ENCODE data around the gene CPT1C.

The CPT1C gene

DNA sequence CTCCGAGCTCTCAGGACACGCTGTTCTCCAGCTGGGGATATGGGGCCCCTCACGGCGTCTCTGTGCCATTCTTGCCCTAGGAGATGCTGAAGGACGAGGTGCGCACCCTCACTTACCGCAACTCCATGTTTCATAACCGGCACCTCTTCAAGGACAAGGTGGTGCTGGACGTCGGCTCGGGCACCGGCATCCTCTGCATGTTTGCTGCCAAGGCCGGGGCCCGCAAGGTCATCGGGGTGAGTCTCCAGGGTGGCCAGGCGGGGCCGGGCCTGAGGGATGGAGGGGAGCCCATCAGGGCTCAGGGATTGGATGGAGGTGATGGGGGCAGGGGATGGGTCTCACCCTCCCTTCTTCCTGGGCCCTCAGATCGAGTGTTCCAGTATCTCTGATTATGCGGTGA, 9.1 kb upstream of the CPT1C start:
- TF ChIP-seq TAF1 (IDR thresholded peaks at IDR 0.05; ENCODE audit: borderline replicate concordance, insufficient read depth, low read length) (no peak), FOXP2 (optimal IDR thresholded peaks at IDR 0.05; ENCODE audit: borderline replicate concordance, extremely low read depth, extremely low read length, insufficient read depth) (no peak), POLR2AphosphoS5 (IDR thresholded peaks at IDR 0.05; ENCODE audit: low read depth, low read length) (no peak), SIN3A (IDR thresholded peaks at IDR 0.05; ENCODE audit: borderline replicate concordance, insufficient read depth, low read length) (no peak)
- TF ChIP-seq, protein P1, sequence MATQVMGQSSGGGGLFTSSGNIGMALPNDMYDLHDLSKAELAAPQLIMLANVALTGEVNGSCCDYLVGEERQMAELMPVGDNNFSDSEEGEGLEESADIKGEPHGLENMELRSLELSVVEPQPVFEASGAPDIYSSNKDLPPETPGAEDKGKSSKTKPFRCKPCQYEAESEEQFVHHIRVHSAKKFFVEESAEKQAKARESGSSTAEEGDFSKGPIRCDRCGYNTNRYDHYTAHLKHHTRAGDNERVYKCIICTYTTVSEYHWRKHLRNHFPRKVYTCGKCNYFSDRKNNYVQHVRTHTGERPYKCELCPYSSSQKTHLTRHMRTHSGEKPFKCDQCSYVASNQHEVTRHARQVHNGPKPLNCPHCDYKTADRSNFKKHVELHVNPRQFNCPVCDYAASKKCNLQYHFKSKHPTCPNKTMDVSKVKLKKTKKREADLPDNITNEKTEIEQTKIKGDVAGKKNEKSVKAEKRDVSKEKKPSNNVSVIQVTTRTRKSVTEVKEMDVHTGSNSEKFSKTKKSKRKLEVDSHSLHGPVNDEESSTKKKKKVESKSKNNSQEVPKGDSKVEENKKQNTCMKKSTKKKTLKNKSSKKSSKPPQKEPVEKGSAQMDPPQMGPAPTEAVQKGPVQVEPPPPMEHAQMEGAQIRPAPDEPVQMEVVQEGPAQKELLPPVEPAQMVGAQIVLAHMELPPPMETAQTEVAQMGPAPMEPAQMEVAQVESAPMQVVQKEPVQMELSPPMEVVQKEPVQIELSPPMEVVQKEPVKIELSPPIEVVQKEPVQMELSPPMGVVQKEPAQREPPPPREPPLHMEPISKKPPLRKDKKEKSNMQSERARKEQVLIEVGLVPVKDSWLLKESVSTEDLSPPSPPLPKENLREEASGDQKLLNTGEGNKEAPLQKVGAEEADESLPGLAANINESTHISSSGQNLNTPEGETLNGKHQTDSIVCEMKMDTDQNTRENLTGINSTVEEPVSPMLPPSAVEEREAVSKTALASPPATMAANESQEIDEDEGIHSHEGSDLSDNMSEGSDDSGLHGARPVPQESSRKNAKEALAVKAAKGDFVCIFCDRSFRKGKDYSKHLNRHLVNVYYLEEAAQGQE (IDR thresholded peaks at IDR 0.05; ENCODE audit: insufficient read depth in 1 of 2, low read depth in 2 of 2, low read length in 2 of 2): no peak

DNA sequence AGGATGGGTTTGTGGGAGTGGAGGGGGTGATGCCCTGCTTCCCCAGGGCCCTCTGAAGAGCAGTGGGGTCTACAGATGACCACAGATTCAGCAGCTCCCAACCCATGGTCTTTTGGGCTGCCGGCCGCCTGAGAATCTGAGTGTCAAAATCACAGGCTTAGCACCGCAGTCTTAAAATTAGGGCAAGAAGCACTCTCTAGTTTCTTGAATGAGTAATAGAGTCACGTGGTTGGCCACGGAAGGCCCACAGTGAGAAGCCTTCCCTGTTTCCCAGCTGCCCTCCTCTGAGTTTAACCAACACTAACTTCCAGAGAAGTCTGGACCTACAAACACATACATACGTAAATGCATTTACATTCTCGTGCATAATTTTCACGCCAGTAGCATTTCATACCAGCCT, 8.6 kb upstream of the CPT1C start:
- TF ChIP-seq, protein P1 (IDR thresholded peaks at IDR 0.05; ENCODE audit: insufficient read depth in 1 of 2, low read depth in 2 of 2, low read length in 2 of 2): no peak
- no peak for TF ChIP-seq FOXP2 (optimal IDR thresholded peaks at IDR 0.05; ENCODE audit: borderline replicate concordance, extremely low read depth, extremely low read length, insufficient read depth)
- no peak for TF ChIP-seq SIN3A (IDR thresholded peaks at IDR 0.05; ENCODE audit: borderline replicate concordance, insufficient read depth, low read length)
- no peak for TF ChIP-seq TAF1 (IDR thresholded peaks at IDR 0.05; ENCODE audit: borderline replicate concordance, insufficient read depth, low read length)
- TF ChIP-seq POLR2AphosphoS5 (IDR thresholded peaks at IDR 0.05; ENCODE audit: low read depth, low read length): no peak

DNA sequence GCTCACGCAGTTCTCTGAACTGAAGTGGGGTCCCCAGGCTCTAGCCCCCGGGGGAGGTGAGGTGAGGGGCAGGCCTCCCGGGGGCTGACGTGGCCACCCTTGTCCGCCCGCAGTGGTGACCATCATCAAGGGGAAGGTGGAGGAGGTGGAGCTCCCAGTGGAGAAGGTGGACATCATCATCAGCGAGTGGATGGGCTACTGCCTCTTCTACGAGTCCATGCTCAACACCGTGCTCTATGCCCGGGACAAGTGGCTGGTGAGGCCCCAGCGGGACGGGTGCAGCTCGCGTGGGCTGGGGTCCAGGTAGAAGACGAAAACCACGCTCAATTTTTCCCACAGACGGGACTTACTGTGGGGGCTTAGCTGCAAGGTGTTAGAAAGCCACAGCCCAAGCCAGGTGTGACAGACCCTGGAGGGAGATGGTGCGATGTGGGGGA, 7.1 kb upstream of the CPT1C start:
- no peak for TF ChIP-seq SIN3A (IDR thresholded peaks at IDR 0.05; ENCODE audit: borderline replicate concordance, insufficient read depth, low read length)
- TF ChIP-seq, protein P1 (IDR thresholded peaks at IDR 0.05; ENCODE audit: insufficient read depth in 1 of 2, low read depth in 2 of 2, low read length in 2 of 2): no peak
- no peak for TF ChIP-seq TAF1 (IDR thresholded peaks at IDR 0.05; ENCODE audit: borderline replicate concordance, insufficient read depth, low read length)
- no peak for TF ChIP-seq POLR2AphosphoS5 (IDR thresholded peaks at IDR 0.05; ENCODE audit: low read depth, low read length)
- no peak for TF ChIP-seq FOXP2 (optimal IDR thresholded peaks at IDR 0.05; ENCODE audit: borderline replicate concordance, extremely low read depth, extremely low read length, insufficient read depth)

DNA sequence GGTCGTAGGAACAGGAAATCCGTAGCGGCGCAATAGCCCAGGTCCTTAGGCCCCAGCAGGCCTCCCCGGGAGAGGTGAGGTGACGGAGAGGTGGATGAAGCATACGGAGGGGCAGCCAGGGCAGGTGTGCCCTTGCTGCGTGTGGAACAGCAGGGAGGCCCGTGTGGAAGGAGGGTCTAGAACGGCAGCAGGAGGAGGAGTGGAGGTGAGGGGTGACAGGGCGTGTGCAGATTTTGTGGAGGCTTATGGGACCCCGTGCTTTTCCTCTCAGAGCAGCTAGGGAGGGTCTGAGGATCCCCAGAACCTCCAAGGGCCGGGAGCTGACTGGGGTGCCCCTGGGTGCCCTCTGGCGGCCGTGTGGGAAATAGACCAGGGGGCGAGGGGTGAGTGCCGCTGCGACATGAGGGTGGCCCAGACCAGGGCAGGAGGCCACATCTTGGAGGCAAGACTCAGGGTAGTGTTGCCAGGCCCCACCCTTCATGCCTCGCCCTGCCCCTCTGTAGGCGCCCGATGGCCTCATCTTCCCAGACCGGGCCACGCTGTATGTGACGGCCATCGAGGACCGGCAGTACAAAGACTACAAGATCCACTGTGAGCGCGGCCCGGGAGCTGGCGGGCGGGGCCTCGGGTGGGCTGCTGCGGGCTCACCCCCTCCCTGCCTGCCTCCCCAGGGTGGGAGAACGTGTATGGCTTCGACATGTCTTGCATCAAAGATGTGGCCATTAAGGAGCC, 6.5 kb upstream of the CPT1C start:
- TF ChIP-seq POLR2AphosphoS5 (IDR thresholded peaks at IDR 0.05; ENCODE audit: low read depth, low read length) (no peak), SIN3A (IDR thresholded peaks at IDR 0.05; ENCODE audit: borderline replicate concordance, insufficient read depth, low read length) (no peak), TAF1 (IDR thresholded peaks at IDR 0.05; ENCODE audit: borderline replicate concordance, insufficient read depth, low read length) (no peak), FOXP2 (optimal IDR thresholded peaks at IDR 0.05; ENCODE audit: borderline replicate concordance, extremely low read depth, extremely low read length, insufficient read depth) (no peak)
- TF ChIP-seq, protein P1 (IDR thresholded peaks at IDR 0.05; ENCODE audit: insufficient read depth in 1 of 2, low read depth in 2 of 2, low read length in 2 of 2): no peak
